Activated naive CD8-positive, alpha-beta T cell treated with anti-CD3 and anti-CD28 coated beads, Interleukin-2, amount 50 U/mL, for 24 hours (primary cell): ENCODE data around the gene AXIN2.

ENCODE experiments used
- ATAC-seq: fragments of 150-1000 bp; cut with Tn5 transposase; one replicate; pipeline ENCODE4 v1.10.0; 2021
- DNase-seq: peaks from one replicate; pipeline ENCODE4 v3.0.0; 2021
- H3K27ac Mint-ChIP-seq: one replicate; pipeline ENCODE4 v1.8.0; 2021; ENCODE audit warnings: mild to moderate bottlenecking, mixed read lengths
- H3K27me3 Mint-ChIP-seq: one replicate; pipeline ENCODE4 v1.8.0; 2021; ENCODE audit warnings: mixed read lengths
- H3K36me3 Mint-ChIP-seq: one replicate; pipeline ENCODE4 v1.8.0; 2021; ENCODE audit warnings: low read depth, mixed read lengths
- H3K4me1 Mint-ChIP-seq: one replicate; pipeline ENCODE4 v1.8.0; 2021; ENCODE audit warnings: mixed read lengths
- H3K4me3 Mint-ChIP-seq: one replicate; pipeline ENCODE4 v1.8.0; 2021; ENCODE audit warnings: mild to moderate bottlenecking, moderate library complexity, mixed read lengths
- H3K9me3 Mint-ChIP-seq: one replicate; pipeline ENCODE4 v1.8.0; 2021; ENCODE audit warnings: mixed read lengths

Gene AXIN2

GRCh38 chr17:65589321-65589720 is 27.9 kb upstream of the AXIN2 start:
- H3K4me1 Mint-ChIP-seq = peaks cover 28% of the 10 kb centered on the region
- no peaks in the 10 kb centered on the region for H3K9me3 Mint-ChIP-seq
- no peaks in the 10 kb centered on the region for H3K36me3 Mint-ChIP-seq
- DNase-seq (no peak), ATAC-seq (no peak)
- peaks cover 4% of the 10 kb centered on the region for H3K27me3 Mint-ChIP-seq
- no peak overlapping the region for H3K4me3 Mint-ChIP-seq
- no peak overlapping the region for H3K27ac Mint-ChIP-seq

GRCh38 chr17:65588181-65588808 is 26.8 kb upstream of the AXIN2 start:
- peaks cover 24% of the 10 kb centered on the region for H3K4me1 Mint-ChIP-seq
- no peak overlapping the region for H3K27ac Mint-ChIP-seq
- H3K4me3 Mint-ChIP-seq = no peak overlapping the region
- H3K36me3 Mint-ChIP-seq = no peaks in the 10 kb centered on the region
- ATAC-seq (no peak), DNase-seq (no peak)
- peaks cover 2% of the 10 kb centered on the region for H3K27me3 Mint-ChIP-seq
- H3K9me3 Mint-ChIP-seq = no peaks in the 10 kb centered on the region

- Mint-ChIP-seq H3K27me3 (no peaks in the 10 kb centered on the region), H3K4me3 (no peak overlapping the region), H3K36me3 (no peaks in the 10 kb centered on the region), H3K9me3 (no peaks in the 10 kb centered on the region), H3K27ac (no peak overlapping the region), H3K4me1 (peaks cover 18% of the 10 kb centered on the region)
- DNase-seq (no peak), ATAC-seq (no peak)
Measured at GRCh38 chr17:65587534-65588180, 26.2 kb upstream of the AXIN2 start.

GRCh38 chr17:65586899-65587298 is 25.5 kb upstream of the AXIN2 start:
- H3K27ac Mint-ChIP-seq = no peak overlapping the region

GRCh38 chr17:65584604-65585521 is 23.4 kb upstream of the AXIN2 start:
- no peaks in the 10 kb centered on the region for H3K9me3 Mint-ChIP-seq
- peaks cover 18% of the 10 kb centered on the region for H3K4me1 Mint-ChIP-seq
- no peaks in the 10 kb centered on the region for H3K27me3 Mint-ChIP-seq
- H3K27ac Mint-ChIP-seq = no peak overlapping the region
- ATAC-seq (peak; percentile 65), DNase-seq (no peak)
- H3K4me3 Mint-ChIP-seq = no peak overlapping the region
- H3K36me3 Mint-ChIP-seq = no peaks in the 10 kb centered on the region

More at GRCh38 chr17:65586899-65587298, 25.5 kb upstream of the AXIN2 start:
- Mint-ChIP-seq H3K9me3 (no peaks in the 10 kb centered on the region), H3K4me3 (no peak overlapping the region), H3K27me3 (no peaks in the 10 kb centered on the region), H3K4me1 (peaks cover 18% of the 10 kb centered on the region), H3K36me3 (no peaks in the 10 kb centered on the region)
- DNase-seq = no peak
- ATAC-seq = no peak

- DNase-seq (no peak), ATAC-seq (no peak)
- no peak overlapping the region for H3K4me3 Mint-ChIP-seq
- H3K9me3 Mint-ChIP-seq = no peaks in the 10 kb centered on the region
- no peaks in the 10 kb centered on the region for H3K27me3 Mint-ChIP-seq
- H3K4me1 Mint-ChIP-seq = peaks cover 18% of the 10 kb centered on the region
- H3K27ac Mint-ChIP-seq = peak overlapping the region; percentile 16
- no peaks in the 10 kb centered on the region for H3K36me3 Mint-ChIP-seq
Measured at GRCh38 chr17:65583921-65584603, 22.6 kb upstream of the AXIN2 start.

- H3K4me3 Mint-ChIP-seq = no peak overlapping the region
- H3K27ac Mint-ChIP-seq = no peak overlapping the region
- H3K9me3 Mint-ChIP-seq = no peaks in the 10 kb centered on the region
- ATAC-seq = no peak
- H3K4me1 Mint-ChIP-seq = no peaks in the 10 kb centered on the region
- H3K27me3 Mint-ChIP-seq = no peaks in the 10 kb centered on the region
- no peaks in the 10 kb centered on the region for H3K36me3 Mint-ChIP-seq
- DNase-seq = no peak
Measured at GRCh38 chr17:65576939-65577338, 15.5 kb upstream of the AXIN2 start.

- H3K36me3 Mint-ChIP-seq = no peaks in the 10 kb centered on the region
- peaks cover 8% of the 10 kb centered on the region for H3K4me1 Mint-ChIP-seq
- H3K4me3 Mint-ChIP-seq = no peak overlapping the region
- DNase-seq = no peak
- ATAC-seq = no peak
- H3K27me3 Mint-ChIP-seq = no peaks in the 10 kb centered on the region
- no peak overlapping the region for H3K27ac Mint-ChIP-seq
- H3K9me3 Mint-ChIP-seq = no peaks in the 10 kb centered on the region
Measured at GRCh38 chr17:65573282-65573602, 11.8 kb upstream of the AXIN2 start.

- Mint-ChIP-seq H3K36me3 (no peaks in the 10 kb centered on the region), H3K4me1 (peaks cover 10% of the 10 kb centered on the region), H3K27me3 (no peaks in the 10 kb centered on the region), H3K27ac (no peak overlapping the region), H3K4me3 (no peak overlapping the region), H3K9me3 (no peaks in the 10 kb centered on the region)
- no peak for DNase-seq
- ATAC-seq = no peak
Measured at GRCh38 chr17:65572581-65573281, 11.3 kb upstream of the AXIN2 start.

- Mint-ChIP-seq H3K36me3 (no peaks in the 10 kb centered on the region), H3K9me3 (no peaks in the 10 kb centered on the region), H3K4me3 (no peak overlapping the region), H3K27ac (no peak overlapping the region), H3K27me3 (no peaks in the 10 kb centered on the region), H3K4me1 (peaks cover 14% of the 10 kb centered on the region)
- ATAC-seq = no peak
- no peak for DNase-seq
Measured at GRCh38 chr17:65572186-65572580, 10.7 kb upstream of the AXIN2 start.

- Mint-ChIP-seq H3K9me3 (no peaks in the 10 kb centered on the region), H3K4me1 (peaks cover 25% of the 10 kb centered on the region), H3K36me3 (no peaks in the 10 kb centered on the region), H3K27ac (no peak overlapping the region), H3K4me3 (no peak overlapping the region), H3K27me3 (no peaks in the 10 kb centered on the region)
- DNase-seq (no peak), ATAC-seq (no peak)
Measured at GRCh38 chr17:65568918-65569317, 7.5 kb upstream of the AXIN2 start.

GRCh38 chr17:65567566-65567965 is 6.1 kb upstream of the AXIN2 start:
- H3K4me1 Mint-ChIP-seq = peaks cover 39% of the 10 kb centered on the region
- H3K27me3 Mint-ChIP-seq = no peaks in the 10 kb centered on the region
- no peaks in the 10 kb centered on the region for H3K9me3 Mint-ChIP-seq
- no peak overlapping the region for H3K27ac Mint-ChIP-seq
- no peaks in the 10 kb centered on the region for H3K36me3 Mint-ChIP-seq
- ATAC-seq (no peak), DNase-seq (no peak)
- no peak overlapping the region for H3K4me3 Mint-ChIP-seq

GRCh38 chr17:65565559-65565958 is 4.1 kb upstream of the AXIN2 start:
- Mint-ChIP-seq H3K36me3 (no peaks in the 10 kb centered on the region), H3K4me1 (peaks cover 47% of the 10 kb centered on the region), H3K27ac (no peak overlapping the region), H3K27me3 (peaks cover 2% of the 10 kb centered on the region), H3K9me3 (no peaks in the 10 kb centered on the region), H3K4me3 (no peak overlapping the region)
- ATAC-seq (no peak), DNase-seq (no peak)

GRCh38 chr17:65564793-65565192 is 3.3 kb upstream of the AXIN2 start:
- H3K4me1 Mint-ChIP-seq = peaks cover 47% of the 10 kb centered on the region
- ATAC-seq (no peak), DNase-seq (no peak)
- no peaks in the 10 kb centered on the region for H3K36me3 Mint-ChIP-seq
- peaks cover 2% of the 10 kb centered on the region for H3K27me3 Mint-ChIP-seq
- H3K27ac Mint-ChIP-seq = no peak overlapping the region
- no peak overlapping the region for H3K4me3 Mint-ChIP-seq
- H3K9me3 Mint-ChIP-seq = no peaks in the 10 kb centered on the region
